Hematopoietic multipotent progenitor cell treated with erythropoietin and hydrocortisone succinate and interleukin-3 and kit ligand, for 4 days (in vitro differentiated cells): ENCODE results near the gene PIK3R3.
A peak's percentile ranks its signal among the peaks of the same experiment; 100 is the strongest.

Experiments used
- DNase-seq: peaks from one replicate; pipeline ENCODE4 v3.0.0-alpha.2; 2015

PIK3R3 gene

DNA sequence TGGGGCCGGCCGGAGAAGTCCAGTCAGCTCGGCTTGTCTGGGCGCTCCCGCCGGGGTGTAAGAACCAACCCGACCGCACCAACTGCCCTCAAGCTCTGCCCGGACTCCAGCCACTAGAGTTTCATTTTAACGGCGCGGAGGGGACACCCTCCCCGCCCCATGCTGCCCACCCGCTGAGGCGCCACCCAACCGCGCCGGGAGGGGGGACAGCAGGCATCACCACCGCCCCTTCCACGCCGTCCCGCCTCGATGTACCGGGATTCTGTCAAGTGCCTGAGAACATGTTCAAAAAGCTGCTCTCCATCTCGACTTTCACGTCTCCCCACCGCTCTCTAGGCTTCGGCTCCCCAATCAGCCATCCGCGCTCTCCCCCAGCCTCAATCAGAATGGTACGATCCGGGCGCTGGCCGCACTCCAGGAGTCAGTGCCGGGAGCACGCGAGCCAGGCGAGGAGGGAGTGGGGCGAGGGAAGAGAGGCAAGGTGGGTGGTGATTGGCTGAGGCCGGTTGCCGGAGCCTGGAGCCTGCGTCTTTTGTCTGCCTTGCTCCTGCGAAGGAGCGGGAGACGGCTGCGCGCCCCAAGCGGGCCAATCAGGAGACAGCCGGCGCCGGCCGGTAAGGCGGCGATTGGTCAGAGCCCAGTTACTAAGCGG, at the start of gene PIK3R3:
TSS of gene PIK3R3 (minus strand) at position 101 of the 652 bp plus-strand sequence. CDS start 677 bp downstream, outside the sequence.
- peak; percentile 99 for DNase-seq

DNA sequence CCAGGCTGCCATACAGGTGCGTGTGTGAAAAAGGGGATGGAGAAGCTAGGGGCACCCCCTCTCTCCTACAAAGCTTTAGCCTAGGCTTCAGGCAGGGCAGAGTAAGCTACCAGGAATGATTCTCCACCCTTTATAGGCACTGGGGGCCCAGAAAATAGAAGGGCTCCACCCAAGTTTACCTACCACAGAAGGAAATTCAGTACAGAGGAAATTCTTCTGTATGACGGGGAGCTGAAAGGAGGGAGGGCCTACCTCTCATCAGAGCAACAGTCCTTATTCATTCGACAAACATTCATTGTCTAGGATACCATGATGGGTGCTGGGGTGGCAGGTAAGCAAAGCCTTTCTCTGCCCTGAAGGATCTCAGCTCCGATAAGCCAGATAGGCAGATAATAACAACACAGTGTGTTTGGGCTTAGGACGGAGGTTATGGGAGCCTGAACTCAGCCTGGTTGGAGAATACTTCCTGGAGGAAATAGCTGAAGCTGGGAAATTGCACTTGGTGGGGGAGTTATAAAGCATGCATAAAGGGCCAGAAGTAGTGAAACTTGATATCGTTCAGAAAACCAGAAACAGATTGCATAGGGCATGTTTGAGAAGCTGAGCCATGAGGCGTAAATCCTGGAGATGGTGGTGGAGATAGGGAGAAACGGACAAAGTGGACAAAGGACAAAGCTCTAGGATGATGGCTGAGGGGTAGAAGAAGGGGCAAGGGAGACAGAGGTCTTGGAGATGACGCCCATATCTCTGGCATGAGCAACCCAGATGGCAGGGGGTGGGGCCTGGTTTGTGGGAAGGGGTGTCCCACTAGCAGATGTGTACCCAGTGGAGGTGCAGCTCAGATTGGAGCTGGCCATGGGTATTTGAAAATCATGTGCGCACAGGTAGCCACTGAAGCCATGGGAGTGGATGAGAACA, 49.2 kb upstream of the PIK3R3 start:
- no peak for DNase-seq

DNA sequence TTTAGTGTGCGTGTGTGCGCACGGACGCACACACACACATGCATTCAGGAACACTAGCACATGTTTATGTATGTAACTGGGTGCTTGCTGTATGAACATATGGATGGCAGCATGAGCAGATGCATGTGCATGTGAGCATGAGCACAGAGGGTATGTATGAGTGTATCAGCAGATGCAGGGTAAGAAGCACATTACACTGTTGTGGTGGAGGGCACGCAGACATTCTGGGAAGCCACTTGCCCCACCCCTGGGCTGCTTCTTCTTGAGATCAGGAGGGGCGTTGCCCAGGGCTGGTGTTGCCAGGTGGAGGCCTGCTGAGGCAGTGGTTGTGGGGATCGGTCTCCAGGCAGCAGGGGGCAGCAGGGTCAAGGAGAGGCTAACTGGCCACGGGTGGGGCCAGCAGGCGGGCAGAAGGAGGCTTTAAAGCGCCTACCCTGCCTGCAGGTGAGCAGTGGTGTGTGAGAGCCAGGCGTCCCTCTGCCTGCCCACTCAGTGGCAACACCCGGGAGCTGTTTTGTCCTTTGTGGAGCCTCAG, 47.7 kb upstream of the PIK3R3 start:
- peak; percentile 62 for DNase-seq

DNA sequence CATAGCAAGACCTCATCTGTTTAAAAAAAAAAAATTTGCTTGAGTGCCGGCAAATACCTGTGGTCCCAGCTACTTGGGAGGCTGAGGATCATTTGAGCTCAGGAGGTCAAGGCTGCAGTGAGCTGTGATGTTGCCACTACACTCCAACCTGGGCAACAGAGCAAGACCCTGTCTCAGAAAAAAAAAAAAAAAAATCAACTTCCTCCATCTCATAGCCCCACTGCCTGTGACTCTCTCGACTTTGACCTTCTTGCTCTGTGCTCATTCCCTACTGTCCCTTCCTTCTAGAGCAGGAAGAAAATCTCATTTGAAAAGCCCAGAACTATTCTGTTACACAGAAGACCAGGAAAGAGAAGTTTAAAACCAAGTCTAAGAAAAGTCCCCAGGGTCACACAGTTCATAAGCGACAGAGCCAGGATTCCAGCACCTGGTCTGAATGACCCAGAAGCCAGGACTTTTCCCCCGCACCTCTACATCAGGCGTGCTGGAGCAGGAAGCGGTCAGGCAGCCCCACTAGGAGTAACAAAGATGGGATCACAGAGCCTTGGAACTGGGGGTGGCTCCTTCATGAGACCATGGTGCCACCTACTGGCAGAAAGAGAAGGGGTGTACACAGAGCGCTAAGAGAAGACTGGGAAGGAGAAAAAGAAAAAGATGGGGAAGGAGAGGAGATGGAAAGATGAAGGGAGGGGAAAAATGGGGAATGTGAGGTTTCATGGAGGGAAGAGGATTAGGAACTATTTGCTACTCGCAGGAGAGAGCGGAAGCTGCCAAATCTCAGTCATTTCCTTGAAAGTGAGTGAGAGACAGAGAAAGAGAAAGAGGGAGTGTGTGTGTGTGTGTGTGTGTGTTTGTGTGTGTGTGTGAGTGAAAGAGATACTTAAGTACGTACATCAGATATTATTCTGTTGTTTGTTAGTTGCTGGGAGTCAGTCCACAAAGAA, 47.0 kb upstream of the PIK3R3 start:
- peak; percentile 89 for DNase-seq

DNA sequence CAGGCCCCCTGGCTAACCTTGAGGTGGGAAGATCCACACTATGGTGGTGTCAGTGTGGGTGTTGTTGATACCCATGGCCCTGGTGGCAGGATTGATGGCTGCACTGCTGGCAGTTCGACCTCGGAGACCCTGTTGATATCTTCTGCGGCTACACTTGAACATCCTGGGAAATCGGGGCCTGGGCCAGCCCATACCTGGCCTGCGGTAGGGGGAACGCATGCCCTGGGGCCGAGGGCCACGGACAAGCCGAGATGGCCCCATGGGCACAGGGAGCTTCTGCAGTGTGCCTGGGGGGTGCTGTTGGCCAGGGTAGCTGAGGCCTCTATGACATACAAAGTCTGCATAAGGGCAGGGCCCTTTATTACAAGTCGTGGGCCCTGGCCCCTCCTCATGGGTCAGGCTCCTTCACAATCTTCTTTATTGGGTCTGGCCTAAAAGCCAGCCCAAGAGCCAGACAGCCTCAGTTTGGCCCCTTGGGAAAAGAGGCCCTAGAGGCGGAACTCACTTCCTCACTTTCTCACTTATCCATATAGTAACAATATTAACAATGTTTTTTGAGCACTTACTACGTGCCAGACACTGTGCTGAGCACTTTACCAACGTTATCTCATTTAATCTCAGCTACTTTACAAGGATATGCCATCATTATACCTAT, 43.9 kb upstream of the PIK3R3 start, which contains the start of gene P3R3URF:
TSS of gene P3R3URF (minus strand) at position 278 of the 655 bp plus-strand sequence. CDS start at position 261, 17 bp downstream.
- no peak for DNase-seq

DNA sequence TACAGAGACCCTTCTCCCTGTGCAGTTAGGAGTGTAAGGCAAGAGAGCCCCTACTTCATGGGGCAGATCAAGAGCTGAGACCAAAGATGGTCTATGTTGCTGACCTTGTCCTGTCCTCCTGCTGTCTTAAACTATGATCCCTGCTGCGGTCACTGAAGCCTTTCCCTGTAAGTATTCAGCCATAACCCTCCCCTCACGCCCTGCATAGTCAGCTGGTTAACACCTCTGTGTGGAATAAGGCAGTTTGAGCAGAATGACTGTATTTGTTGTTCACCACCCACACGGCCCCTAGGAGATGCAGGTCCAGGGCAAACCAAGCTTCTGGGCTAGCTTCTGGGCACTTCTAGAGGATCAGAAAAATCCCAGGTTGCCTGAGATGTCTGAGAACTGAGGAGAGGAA, 42.8 kb upstream of the PIK3R3 start:
- no peak for DNase-seq

DNA sequence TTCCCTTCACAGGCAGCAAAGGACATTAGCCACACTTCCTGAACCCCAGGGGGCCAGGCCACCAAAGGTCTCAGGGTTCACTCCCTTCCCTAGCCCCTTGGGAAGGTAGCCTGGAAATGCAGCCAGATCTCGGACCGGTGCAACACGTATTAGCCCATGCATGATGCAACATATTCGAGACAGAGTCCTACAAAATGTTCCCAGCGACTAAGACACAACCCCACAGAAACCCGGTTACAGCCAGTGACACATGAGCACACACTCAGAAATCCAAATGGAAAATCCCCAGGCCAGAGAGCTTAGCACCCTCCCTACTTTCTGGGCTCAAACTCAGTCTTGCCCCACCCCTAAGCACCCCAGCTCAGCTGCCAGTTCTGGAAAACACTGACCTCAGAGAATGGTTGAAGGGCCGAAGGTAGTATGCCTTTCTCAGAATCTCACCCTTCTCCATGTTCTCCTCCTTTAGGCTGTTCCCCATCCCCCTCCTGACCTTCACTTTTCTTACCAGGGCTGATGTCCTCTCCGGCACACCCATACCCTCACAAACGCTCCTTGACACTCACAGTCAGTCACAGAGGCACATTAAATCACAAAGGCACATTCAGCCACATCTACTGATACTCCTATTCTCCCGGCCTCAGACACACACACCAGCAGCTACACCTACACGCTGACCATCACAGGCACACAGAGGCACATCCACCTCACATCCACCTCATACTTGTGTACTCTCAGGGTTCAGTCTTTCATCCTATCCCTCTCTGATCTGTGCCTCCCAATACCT, 42.2 kb upstream of the PIK3R3 start, which contains the start of gene TSPAN1:
TSS of gene TSPAN1 (plus strand) at position 640 of the 784 bp plus-strand sequence. CDS start 6,021 bp downstream, outside the sequence.
- DNase-seq = no peak

DNA sequence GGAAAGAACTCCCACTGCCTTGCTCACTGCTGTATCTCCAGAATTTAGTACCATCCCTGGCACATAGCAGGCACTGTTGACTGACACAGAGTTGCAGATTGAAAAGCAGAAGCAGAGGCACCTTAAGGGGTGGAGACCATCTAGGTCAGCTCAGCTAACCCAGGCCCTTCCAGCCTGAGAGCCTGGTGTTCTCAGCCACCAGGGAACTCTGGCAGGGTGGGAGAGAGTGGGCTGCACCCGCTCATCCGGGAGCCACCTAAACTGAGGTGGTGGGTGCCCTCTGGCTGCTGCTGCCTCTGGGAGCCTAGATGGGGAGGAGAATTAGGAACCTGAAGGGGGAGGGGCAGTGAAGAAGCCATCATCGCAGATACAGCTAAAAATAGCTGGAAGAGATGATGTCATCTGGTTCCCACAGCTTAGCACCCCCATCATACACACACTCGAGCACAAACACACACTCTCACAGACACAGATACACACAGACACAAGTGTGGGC, 41.0 kb upstream of the PIK3R3 start:
- no peak for DNase-seq

DNA sequence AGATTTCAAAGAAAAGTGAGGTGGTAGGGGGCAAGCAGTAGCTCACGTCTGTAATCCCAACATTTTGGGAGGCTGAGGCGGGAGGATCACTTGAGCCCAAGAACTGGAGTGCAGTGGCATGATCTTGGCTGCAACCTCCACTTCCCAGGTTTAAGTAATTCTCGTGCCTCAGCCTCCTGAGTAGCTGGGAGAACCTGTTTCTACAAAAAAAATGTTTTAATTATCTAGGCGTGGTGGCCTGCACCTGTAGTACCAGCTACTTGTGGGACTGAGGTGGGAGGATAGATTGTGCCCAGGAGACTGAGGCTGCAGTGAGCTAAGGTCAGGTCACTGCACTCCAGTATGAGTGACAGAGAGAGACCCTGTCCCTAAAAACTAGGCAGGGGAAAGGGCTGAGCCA, 39.9 kb upstream of the PIK3R3 start:
- DNase-seq = no peak

DNA sequence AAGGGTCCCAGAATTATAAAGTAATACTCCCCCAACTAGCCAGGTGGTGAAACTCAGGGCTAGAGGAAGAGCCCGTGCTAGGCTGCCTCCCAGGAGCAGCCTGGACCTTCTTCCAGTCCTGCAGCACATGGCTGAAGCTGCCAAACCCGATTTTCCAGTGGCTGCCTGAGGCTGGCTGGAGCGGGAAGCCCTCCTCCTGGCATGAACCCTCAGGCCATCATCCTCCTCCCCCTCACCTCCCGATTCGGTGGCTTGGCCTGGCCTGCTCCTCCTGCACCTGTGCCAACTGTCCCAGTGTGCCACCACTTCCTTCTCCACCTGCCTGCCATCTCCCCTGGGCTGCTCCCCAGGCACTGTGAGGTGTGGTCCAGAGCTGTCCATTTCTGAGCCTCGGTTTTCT, 39.4 kb upstream of the PIK3R3 start:
- no peak for DNase-seq

DNA sequence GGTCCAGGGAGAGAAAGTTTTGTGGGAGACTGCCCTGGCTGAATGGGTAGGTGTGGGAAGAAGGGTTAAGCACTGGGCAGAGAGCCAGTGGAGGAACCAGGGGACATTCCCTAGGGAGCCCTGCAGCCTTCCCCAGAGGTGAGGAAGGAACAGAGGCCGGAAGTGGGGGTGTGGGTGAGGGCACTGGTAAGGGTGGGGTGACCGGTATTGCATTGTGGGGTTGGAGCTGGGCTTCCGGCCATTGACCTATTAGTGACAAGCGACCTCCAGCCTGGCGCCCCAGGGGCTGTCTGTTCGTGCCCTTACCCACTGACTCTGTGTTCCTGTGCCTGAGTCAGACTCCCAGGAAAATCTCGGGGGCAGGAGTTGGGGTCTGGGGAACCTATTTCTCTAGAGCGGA, 38.9 kb upstream of the PIK3R3 start:
- DNase-seq = no peak

DNA sequence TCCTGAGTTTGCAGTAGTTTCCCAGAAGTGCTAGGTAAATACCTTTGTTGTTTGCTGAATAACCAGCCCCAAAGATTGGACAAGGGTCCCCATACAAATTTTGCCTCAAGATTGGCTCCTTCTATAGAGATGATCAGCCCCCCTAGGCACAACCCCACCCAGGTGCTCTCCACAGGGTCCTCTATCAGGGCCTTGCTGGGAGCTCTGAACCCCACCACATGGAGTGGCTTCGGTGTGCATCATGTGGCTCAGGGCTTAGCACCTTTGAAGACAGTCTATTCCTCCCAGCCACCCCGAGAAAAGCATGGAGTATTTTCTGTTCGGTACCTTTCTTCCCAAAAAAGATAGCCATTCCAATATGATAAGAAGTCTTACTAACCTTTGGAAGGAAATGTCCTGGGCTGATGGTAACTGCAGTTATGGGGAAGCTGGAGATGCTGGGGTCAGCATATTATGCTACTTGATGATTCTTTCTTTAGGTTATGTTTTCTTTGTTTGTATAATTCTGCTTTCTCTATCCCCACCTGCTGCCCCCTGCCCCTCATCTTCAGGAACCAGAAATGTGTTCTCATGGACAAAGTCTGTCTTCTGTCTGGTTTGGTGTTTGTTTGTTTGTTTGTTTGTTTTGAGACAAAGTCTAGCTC, 37.5 kb upstream of the PIK3R3 start:
- DNase-seq = no peak

DNA sequence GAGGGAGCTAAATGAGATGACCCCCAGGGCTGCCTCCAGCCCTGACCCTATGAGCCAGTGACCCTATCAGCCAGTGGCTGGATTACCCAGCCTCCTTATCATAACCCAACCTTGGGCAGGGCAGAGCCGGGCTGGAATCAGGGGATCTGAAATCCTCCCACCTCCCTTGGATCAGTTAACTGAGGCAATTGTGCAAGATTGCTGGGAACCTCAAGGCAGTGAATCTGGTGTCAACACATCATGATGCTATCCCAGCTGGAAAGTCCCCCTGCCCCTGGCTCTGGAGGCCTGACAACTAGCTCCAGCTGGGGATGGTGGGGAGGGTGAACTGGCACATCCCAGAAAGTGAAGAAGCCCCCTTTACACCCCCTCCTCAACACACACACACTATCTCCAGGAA, 36.0 kb upstream of the PIK3R3 start:
- no peak for DNase-seq

DNA sequence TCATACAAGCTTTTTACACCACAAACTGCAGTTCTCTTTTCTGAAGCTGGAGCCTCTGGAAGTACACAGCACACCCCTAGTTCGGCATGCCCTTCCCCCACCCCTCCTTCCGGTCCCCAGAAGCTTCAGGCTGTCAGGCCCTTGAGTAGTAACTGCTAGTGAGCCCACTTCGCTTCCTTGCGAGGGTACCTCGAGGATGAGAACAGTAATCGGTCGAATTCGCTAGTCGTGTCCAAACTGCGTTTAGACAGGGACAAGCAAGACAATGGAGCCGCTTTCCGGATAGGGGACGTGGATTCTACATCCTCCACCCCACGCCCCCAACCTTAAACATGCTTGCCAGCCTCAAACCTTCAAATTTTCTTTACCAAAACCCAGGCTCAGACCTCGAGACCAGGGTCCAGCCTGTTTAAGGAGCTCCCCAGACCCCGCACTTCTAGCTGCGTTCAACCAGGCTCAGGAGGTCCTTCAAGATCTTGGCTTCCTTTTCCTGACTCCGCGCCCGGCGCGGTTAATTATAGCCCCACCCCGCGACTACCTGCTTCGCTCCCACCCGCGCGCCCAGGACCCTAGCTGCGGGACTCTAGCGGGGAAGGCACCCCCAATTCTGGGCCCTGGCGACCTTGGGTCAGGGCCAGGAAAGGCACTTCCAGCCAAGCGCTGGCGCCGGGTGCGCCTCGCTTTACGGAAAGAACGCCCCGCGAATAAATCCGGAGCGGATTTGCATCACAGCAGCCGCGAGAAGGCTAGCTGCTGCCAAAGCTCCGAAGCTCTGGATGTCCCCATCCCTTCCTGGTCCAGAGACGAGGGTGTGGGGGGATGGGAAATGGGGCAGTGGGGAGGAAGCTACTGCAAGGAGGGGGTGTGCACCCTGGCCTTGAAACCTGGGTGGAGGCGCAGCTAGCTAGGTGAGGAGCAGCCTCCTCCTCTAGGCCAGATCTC, 34.4 kb upstream of the PIK3R3 start:
- DNase-seq = peak; percentile 62

DNA sequence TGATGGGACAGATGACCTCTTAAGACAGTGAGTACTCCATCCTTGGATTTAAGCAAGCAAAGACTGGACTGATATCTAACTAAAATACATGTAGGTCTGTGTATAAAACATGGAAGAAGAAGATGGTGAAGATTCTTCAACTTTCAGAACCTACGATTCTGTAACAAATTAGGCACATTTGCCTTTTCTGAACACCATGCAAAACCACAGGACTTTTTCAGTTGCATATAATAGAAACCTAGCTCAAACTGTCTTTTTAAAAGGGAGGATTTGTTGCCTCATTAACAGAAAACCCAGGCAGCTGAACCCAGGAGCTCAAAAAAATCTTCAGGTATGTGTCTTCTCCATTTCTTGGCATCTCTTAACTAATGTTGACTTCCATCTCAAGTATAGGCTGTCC, 27.8 kb upstream of the PIK3R3 start:
- DNase-seq = no peak

DNA sequence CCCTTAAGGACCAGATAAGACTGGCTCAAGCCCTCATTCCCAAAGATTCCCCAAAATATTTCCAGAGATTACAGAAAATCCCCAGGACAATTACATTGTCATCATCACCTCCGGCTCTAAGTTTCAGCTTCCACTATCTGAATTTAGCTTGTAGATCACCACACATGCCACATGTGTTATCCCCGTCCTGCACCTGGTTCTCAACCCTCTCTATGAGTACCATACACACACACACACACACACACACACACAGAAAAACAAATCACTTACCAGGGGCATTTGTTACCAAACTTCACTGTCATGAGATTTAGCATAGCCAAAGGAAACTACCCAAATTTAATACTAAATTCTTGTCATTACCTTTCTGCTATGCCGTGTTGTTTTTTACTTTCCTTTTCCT, 27.1 kb upstream of the PIK3R3 start:
- DNase-seq = no peak

DNA sequence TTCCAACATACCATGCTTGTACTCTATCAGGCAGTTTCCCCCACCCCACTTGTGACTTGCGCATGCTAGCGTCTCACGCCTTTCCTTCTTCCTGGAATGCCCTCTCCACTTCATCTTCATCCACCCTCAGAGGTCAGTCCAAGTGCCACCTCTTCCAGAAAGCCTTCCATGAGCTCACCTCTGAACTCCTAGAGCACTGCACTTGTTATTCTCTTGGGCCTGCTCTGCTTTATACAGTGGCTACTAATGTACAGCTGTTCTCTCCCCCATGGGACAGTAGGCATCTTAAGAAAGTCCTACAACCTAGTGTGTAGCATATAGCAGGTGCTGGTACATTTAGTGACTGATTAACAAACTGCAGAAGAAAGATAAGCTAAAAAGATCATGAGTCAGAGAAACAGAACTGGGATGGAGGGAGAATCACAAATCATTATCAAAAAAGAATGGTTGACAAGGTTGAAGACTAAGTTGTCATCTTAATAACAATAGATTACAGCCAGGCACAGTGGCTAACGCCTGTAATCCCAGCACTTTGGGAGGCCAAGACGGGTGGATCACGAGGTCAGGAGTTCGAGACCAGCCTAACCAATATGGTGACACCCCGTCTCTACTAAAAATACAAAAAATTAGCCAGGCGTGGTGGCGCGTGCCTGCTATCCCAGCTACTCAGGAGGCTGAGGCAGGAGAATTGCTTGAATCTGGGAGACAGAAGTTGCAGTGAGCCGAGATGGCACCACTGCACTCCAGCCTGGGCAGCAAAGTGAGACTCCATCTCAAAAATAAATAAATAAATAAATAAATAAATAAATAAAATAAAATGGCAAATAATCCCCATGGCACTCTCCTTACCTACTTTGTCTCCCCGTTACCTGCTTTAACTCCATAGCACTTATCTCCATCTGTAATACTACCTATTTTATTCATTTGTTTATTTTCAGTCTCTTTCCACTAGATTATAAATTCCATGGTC, 26.2 kb upstream of the PIK3R3 start:
- peak; percentile 85 for DNase-seq

DNA sequence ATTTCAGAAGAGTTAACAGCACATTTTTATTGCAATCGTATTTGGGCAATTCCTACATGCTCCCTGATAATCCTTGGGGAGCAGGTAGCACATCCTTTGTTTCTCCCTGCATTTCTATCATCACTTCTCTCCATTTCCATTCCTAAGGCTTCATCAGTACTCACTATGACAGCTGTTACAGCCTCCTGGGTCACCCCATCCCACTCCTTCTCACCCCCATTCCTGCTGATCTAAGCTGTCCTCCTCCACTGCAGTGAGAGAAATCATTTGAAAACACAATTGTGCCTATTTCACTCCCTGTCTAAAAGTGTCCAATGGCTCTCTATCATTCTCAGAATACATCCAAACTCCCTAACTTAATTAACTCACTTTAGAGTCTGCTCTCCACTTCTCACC, 25.5 kb upstream of the PIK3R3 start:
- no peak for DNase-seq
